ENCODE measurements around the gene PLEKHG5.
"Not testable (repeated sequence)": the region's sequence is repeated elsewhere in the genome, so short reads cannot be mapped to it uniquely, and the experiment has no call there.

Gene PLEKHG5

GRCh38 chr1:6495540-6496364, 4.3 kb upstream of the PLEKHG5 start:
- FAIRE-seq, result no peak

GRCh38 chr1:6495041-6495441, 3.6 kb upstream of the PLEKHG5 start:
- FAIRE-seq, result no peak

- no peak for FAIRE-seq
Observed at GRCh38 chr1:6494627-6495026, 3.2 kb upstream of the PLEKHG5 start.

- FAIRE-seq, result not testable (repeated sequence)
Observed at GRCh38 chr1:6493834-6494223, 2.4 kb upstream of the PLEKHG5 start.

- FAIRE-seq, result no peak
Observed at GRCh38 chr1:6491966-6492365, 499 bp upstream of the PLEKHG5 start.

GRCh38 chr1:6491081-6491449, 402 bp downstream of the PLEKHG5 start:
- FAIRE-seq, result no peak

GRCh38 chr1:6490181-6491080, 1.0 kb downstream of the PLEKHG5 start:
- no peak for FAIRE-seq

GRCh38 chr1:6489799-6490180, 1.7 kb downstream of the PLEKHG5 start:
- no peak for FAIRE-seq

- no peak for FAIRE-seq
Observed at GRCh38 chr1:6489383-6489765, 2.1 kb downstream of the PLEKHG5 start.

GRCh38 chr1:6488602-6489382, 2.7 kb downstream of the PLEKHG5 start:
- no peak for FAIRE-seq

- no peak for FAIRE-seq
Observed at GRCh38 chr1:6487804-6488484, 3.5 kb downstream of the PLEKHG5 start.

- FAIRE-seq, result no peak
Observed at GRCh38 chr1:6486433-6487011, 4.9 kb downstream of the PLEKHG5 start.

- FAIRE-seq, result no peak
Observed at GRCh38 chr1:6485168-6486101, 6.0 kb downstream of the PLEKHG5 start.

- FAIRE-seq, result no peak
Observed at GRCh38 chr1:6484826-6485167, 6.7 kb downstream of the PLEKHG5 start.

GRCh38 chr1:6483761-6484117, 7.7 kb downstream of the PLEKHG5 start:
- FAIRE-seq, result no peak

GRCh38 chr1:6483017-6483760, 8.3 kb downstream of the PLEKHG5 start:
- FAIRE-seq, result no peak

- FAIRE-seq, result no peak
Observed at GRCh38 chr1:6481820-6482219, 9.6 kb downstream of the PLEKHG5 start.

GRCh38 chr1:6477039-6477820, 14.2 kb downstream of the PLEKHG5 start:
- no peak for FAIRE-seq

GRCh38 chr1:6476483-6476882, 15.0 kb downstream of the PLEKHG5 start:
- no peak for FAIRE-seq
